GM12878 (cell line): ENCODE data around the gene LY6G6D. TPM values are rescaled to one million over a fixed set of nuclear protein-coding genes. Genes with fewer than 3 reads are reported as not detected.

Source experiments
- BMI1 ChIP-seq: fragments of 450-650 bp; IDR thresholded peaks from 2 replicates; pipeline ENCODE4 v1.6.1; 2016; ENCODE audit warnings: mild to moderate bottlenecking, moderate library complexity, borderline replicate concordance
- CBX5 ChIP-seq: sonication (generic); IDR thresholded peaks from 2 replicates; pipeline ENCODE4 v1.6.1; 2016; ENCODE audit warnings: low read depth, moderate library complexity, mild to moderate bottlenecking, inconsistent platforms
- CEBPZ ChIP-seq: fragments of 150-350 bp; IDR thresholded peaks from 2 replicates; pipeline ENCODE4 v1.6.1; 2016; ENCODE audit warnings: low read depth, low read length
- DPF2 ChIP-seq: fragments of 450-650 bp; IDR thresholded peaks from 2 replicates; pipeline ENCODE4 v1.6.1; 2017; ENCODE audit warnings: mild to moderate bottlenecking
- EGR1 ChIP-seq, 2 experiments: IDR thresholded peaks; 1 replicate in 1 of 2; 2 replicates in 1 of 2; pipeline ENCODE4 v1.6.1; 2011 to 2012; ENCODE audit warnings: low read depth in 2 of 2, low read length in 2 of 2, borderline replicate concordance in 1 of 2, mild to moderate bottlenecking in 1 of 2, moderate library complexity in 1 of 2
- GABPA ChIP-seq: IDR thresholded peaks from 2 replicates; pipeline ENCODE4 v1.6.1; 2014; ENCODE audit warnings: antibody characterized with exemption, low read depth, mild to moderate bottlenecking, inconsistent platforms
- HDGF ChIP-seq: fragments of 450-650 bp; IDR thresholded peaks from 2 replicates; pipeline ENCODE4 v1.6.1; 2016; ENCODE audit warnings: antibody characterized with exemption
- IRF3 ChIP-seq: fragments of 450-650 bp; IDR thresholded peaks from 2 replicates; pipeline ENCODE4 v1.6.1; 2014; ENCODE audit warnings: mild to moderate bottlenecking
- JUNB ChIP-seq: IDR thresholded peaks from 2 replicates; pipeline ENCODE4 v1.6.1; 2016; ENCODE audit warnings: antibody characterized with exemption, mild to moderate bottlenecking
- NR2F1 ChIP-seq: fragments of 450-650 bp; conservative IDR thresholded peaks from 2 replicates; pipeline ENCODE4 v1.6.1; 2017; ENCODE audit warnings: mild to moderate bottlenecking
- POLR2AphosphoS5 ChIP-seq: IDR thresholded peaks from 2 replicates; pipeline ENCODE4 v1.6.1; 2011; ENCODE audit warnings: mild to moderate bottlenecking, low read length, inconsistent platforms
- RBBP5 ChIP-seq: fragments of 200-600 bp; sonication (generic); conservative IDR thresholded peaks from 2 replicates; pipeline ENCODE4 v1.6.1; 2016
- RELB ChIP-seq: fragments of 450-650 bp; IDR thresholded peaks from 2 replicates; pipeline ENCODE4 v1.6.1; 2017; ENCODE audit warnings: low read depth, mild to moderate bottlenecking, moderate library complexity
- SIN3A ChIP-seq: IDR thresholded peaks from 2 replicates; pipeline ENCODE4 v1.6.1; 2012; ENCODE audit warnings: low read depth, low read length, improper control_type of control experiment
- SMARCA5 ChIP-seq: fragments of 450-650 bp; IDR thresholded peaks from 2 replicates; pipeline ENCODE4 v1.6.1; 2017; ENCODE audit warnings: mild to moderate bottlenecking
- STAT3 ChIP-seq: IDR thresholded peaks from 2 replicates; pipeline ENCODE4 v1.6.1; 2011; ENCODE audit warnings: low read depth, low read length, improper control_type of control experiment
- TAF1 ChIP-seq: IDR thresholded peaks from 2 replicates; pipeline ENCODE4 v1.6.1; 2011; ENCODE audit warnings: mild to moderate bottlenecking, low read depth, low read length, borderline replicate concordance
- TCF3 ChIP-seq: IDR thresholded peaks from 2 replicates; pipeline ENCODE4 v1.6.1; 2012; ENCODE audit warnings: low read depth, mild to moderate bottlenecking, low read length, borderline replicate concordance; ENCODE audit not compliant: insufficient read depth
- ZBTB40 ChIP-seq: fragments of 450-650 bp; IDR thresholded peaks from 2 replicates; pipeline ENCODE4 v1.6.1; 2016; ENCODE audit warnings: mild to moderate bottlenecking, moderate library complexity, borderline replicate concordance
- polyA plus RNA-seq, 11 experiments: library from polyadenylated mRNA; depleted of rRNA in 4 of 11; unstranded in 6 of 11; stranded (reverse) in 5 of 11; fragments of >200 nt; fragmentation: Nextera tagmentation in 4 of 11; fragmentation: Illumina TruSeq in 1 of 11; extraction: Ambion mirVana in 4 of 11; extraction: Trizol in 1 of 11; gene quantifications; 1 replicate in 1 of 11; 2 replicates in 10 of 11; pipeline versions ENCODE4 v1.2.1 to v1.2.3, GENCODE V29; 2011 to 2016; ENCODE audit warnings: inconsistent platforms in 2 of 11, missing spikeins in 2 of 11, low read depth in 1 of 11
- total RNA-seq, 4 experiments: library from RNA; depleted of rRNA in 3 of 4; stranded (reverse); fragments of >200 nt in 3 of 4; fragmentation: Illumina TruSeq in 1 of 4; extraction: Trizol in 1 of 4; gene quantifications; 2 replicates each; pipeline versions ENCODE4 v1.2.1 to v1.2.3, GENCODE V29; 2013 to 2021

Gene LY6G6D
- total and polyA plus RNA-seq, 10 of the 15 experiments (the other 5 are each of a cell fraction or from before 2014, with no cell fraction given), result not detected

GRCh38 chr6:31737991-31738979, 23.1 kb downstream of the LY6G6D start (continued):
- TF ChIP-seq STAT3 (no peak), POLR2AphosphoS5 (peak; percentile 60), RBBP5 (no peak), SMARCA5 (peak; percentile 84), SIN3A (peak; percentile 72; the same call in 1 of the 2 replicates), HDGF (peak; percentile 16; the same call in 1 of the 2 replicates), CEBPZ (no peak), NR2F1 (no peak), TAF1 (no peak), CBX5 (no peak), GABPA (no peak), ZBTB40 (no peak), TCF3 (no peak), DPF2 (peak; percentile 61), EGR1 (IDR thresholded peaks at IDR 0.05; ENCODE audit: borderline replicate concordance in 1 of 2, low read depth in 2 of 2, low read length in 2 of 2) (0 out of 3 replicates have a peak, but pooled peaks of 1 of the 2 experiments have one; percentile 51), IRF3 (no peak), RELB (peak; percentile 82), BMI1 (no peak; the same call in 1 of the 2 replicates), JUNB (no peak)
